GM12873 (cell line): Measurements from ENCODE around the gene ADAM12.

Experiments used
- CTCF ChIP-seq: IDR thresholded peaks from 2 replicates; pipeline ENCODE4 v1.5.1; 2012; ENCODE audit warnings: low read depth, mild to moderate bottlenecking, moderate library complexity, low read length, control low read depth; ENCODE audit not compliant: insufficient read depth; ENCODE audit errors: missing control alignments

ADAM12 gene

GRCh38 chr10:126235091-126235978, 152.9 kb downstream of the ADAM12 start:
- TF ChIP-seq CTCF = no peak

- no peak for TF ChIP-seq CTCF
Measured at GRCh38 chr10:126234630-126235029, 153.6 kb downstream of the ADAM12 start.

GRCh38 chr10:126233182-126234148, 154.8 kb downstream of the ADAM12 start:
- TF ChIP-seq CTCF = no peak

- TF ChIP-seq CTCF = no peak
Measured at GRCh38 chr10:126230587-126230986, 157.7 kb downstream of the ADAM12 start.

- no peak for TF ChIP-seq CTCF
Measured at GRCh38 chr10:126229686-126230085, 158.6 kb downstream of the ADAM12 start.

GRCh38 chr10:126227762-126228134, 160.5 kb downstream of the ADAM12 start:
- no peak for TF ChIP-seq CTCF

GRCh38 chr10:126226988-126227761, 161.1 kb downstream of the ADAM12 start:
- no peak for TF ChIP-seq CTCF
